ENCODE data around the gene RELA.

The RELA gene

GRCh38 chr11:65629579-65629978 is 33.1 kb downstream of the RELA start:
- peaks cover 7% of the 10 kb centered on the region; the same call in 1 of the 2 replicates for H3K36me3 ChIP-seq (ENCODE audit: insufficient read depth, low read length)
- H2AFZ ChIP-seq (ENCODE audit: low read length, unreplicated experiment): no peak overlapping the region
- H3K27ac ChIP-seq (ENCODE audit: low read depth, low read length): no peak overlapping the region
- H3K4me3 ChIP-seq (ENCODE audit: low read depth, low read length): no peak overlapping the region
- no peaks in the 10 kb centered on the region for H3K27me3 ChIP-seq (ENCODE audit: insufficient read depth, low read length)
- no peaks in the 10 kb centered on the region for H3K79me2 ChIP-seq (ENCODE audit: control insufficient read depth, insufficient read depth, low read length, unreplicated experiment)
- H3K4me1 ChIP-seq (ENCODE audit: control insufficient read depth, insufficient read depth, low read length, unreplicated experiment): no peaks in the 10 kb centered on the region

- no peaks in the 10 kb centered on the region for H3K4me1 ChIP-seq (ENCODE audit: control insufficient read depth, insufficient read depth, low read length, unreplicated experiment)
- H3K27ac ChIP-seq (ENCODE audit: low read depth, low read length): no peak overlapping the region
- peaks cover 5% of the 10 kb centered on the region; the same call in 1 of the 2 replicates for H3K36me3 ChIP-seq (ENCODE audit: insufficient read depth, low read length)
- no peaks in the 10 kb centered on the region for H3K27me3 ChIP-seq (ENCODE audit: insufficient read depth, low read length)
- no peak overlapping the region for H2AFZ ChIP-seq (ENCODE audit: low read length, unreplicated experiment)
- H3K79me2 ChIP-seq (ENCODE audit: control insufficient read depth, insufficient read depth, low read length, unreplicated experiment): no peaks in the 10 kb centered on the region
- H3K4me3 ChIP-seq (ENCODE audit: low read depth, low read length): no peak overlapping the region
Observed at GRCh38 chr11:65627202-65627601, 35.5 kb downstream of the RELA start.

- Histone ChIP-seq H3K36me3 (ENCODE audit: insufficient read depth, low read length) (peaks cover 5% of the 10 kb centered on the region; the same call in 1 of the 2 replicates), H3K27me3 (ENCODE audit: insufficient read depth, low read length) (no peaks in the 10 kb centered on the region), H3K4me3 (ENCODE audit: low read depth, low read length) (no peak overlapping the region), H3K4me1 (ENCODE audit: control insufficient read depth, insufficient read depth, low read length, unreplicated experiment) (no peaks in the 10 kb centered on the region), H3K27ac (ENCODE audit: low read depth, low read length) (no peak overlapping the region), H2AFZ (ENCODE audit: low read length, unreplicated experiment) (no peak overlapping the region), H3K79me2 (ENCODE audit: control insufficient read depth, insufficient read depth, low read length, unreplicated experiment) (no peaks in the 10 kb centered on the region)
Observed at GRCh38 chr11:65625628-65626342, 36.9 kb downstream of the RELA start.

DNA sequence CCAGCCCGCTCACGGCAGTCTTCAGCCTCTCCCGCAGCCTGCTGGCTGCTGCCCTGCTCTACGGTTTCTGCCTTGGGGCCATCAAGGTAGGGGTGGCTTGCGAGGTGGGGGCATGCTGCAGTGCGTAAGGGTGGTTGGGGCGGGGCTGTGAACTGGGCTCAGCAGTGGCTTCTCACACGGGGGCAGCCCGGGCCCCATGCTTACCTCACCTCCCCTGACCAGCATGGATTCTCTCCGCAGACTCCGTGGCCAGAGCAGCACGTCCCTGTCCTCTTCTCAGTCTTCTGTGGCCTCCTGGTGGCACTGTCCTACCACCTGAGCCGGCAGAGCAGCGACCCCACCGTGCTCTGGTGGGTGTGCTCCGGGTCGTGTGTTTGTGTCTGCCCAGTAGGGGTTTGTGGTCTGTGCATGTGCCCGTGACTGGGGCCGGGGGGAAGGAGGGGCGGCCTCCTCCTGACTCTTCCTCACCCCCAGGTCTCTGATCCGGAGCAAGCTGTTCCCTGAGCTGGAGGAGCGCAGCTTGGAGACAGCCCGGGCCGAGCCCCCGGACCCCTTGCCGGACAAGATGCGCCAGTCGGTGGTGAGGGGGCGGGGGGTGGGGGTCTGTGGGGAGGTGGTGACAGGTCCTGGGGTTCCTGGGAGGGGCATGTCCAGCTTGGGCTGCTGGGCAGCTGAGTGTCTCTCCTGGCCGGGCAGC is 37.6 kb downstream of the RELA start:
- Histone ChIP-seq H3K27ac (ENCODE audit: low read depth, low read length) (no peak overlapping the region), H3K4me3 (ENCODE audit: low read depth, low read length) (no peak overlapping the region), H2AFZ (ENCODE audit: low read length, unreplicated experiment) (no peak overlapping the region), H3K79me2 (ENCODE audit: control insufficient read depth, insufficient read depth, low read length, unreplicated experiment) (no peaks in the 10 kb centered on the region), H3K4me1 (ENCODE audit: control insufficient read depth, insufficient read depth, low read length, unreplicated experiment) (no peaks in the 10 kb centered on the region), H3K36me3 (ENCODE audit: insufficient read depth, low read length) (peaks cover 5% of the 10 kb centered on the region; the same call in 1 of the 2 replicates), H3K27me3 (ENCODE audit: insufficient read depth, low read length) (no peaks in the 10 kb centered on the region)

GRCh38 chr11:65623852-65624616 is 38.7 kb downstream of the RELA start:
- Histone ChIP-seq H2AFZ (ENCODE audit: low read length, unreplicated experiment) (no peak overlapping the region), H3K36me3 (ENCODE audit: insufficient read depth, low read length) (peaks cover 11% of the 10 kb centered on the region; the same call in 1 of the 2 replicates), H3K79me2 (ENCODE audit: control insufficient read depth, insufficient read depth, low read length, unreplicated experiment) (peaks cover 9% of the 10 kb centered on the region), H3K4me1 (ENCODE audit: control insufficient read depth, insufficient read depth, low read length, unreplicated experiment) (no peaks in the 10 kb centered on the region), H3K27me3 (ENCODE audit: insufficient read depth, low read length) (no peaks in the 10 kb centered on the region), H3K4me3 (ENCODE audit: low read depth, low read length) (no peak overlapping the region), H3K27ac (ENCODE audit: low read depth, low read length) (no peak overlapping the region)

- Histone ChIP-seq H3K4me3 (ENCODE audit: low read depth, low read length) (no peak overlapping the region), H3K27ac (ENCODE audit: low read depth, low read length) (no peak overlapping the region), H2AFZ (ENCODE audit: low read length, unreplicated experiment) (no peak overlapping the region), H3K27me3 (ENCODE audit: insufficient read depth, low read length) (no peaks in the 10 kb centered on the region), H3K36me3 (ENCODE audit: insufficient read depth, low read length) (peaks cover 8% of the 10 kb centered on the region; the same call in 1 of the 2 replicates), H3K79me2 (ENCODE audit: control insufficient read depth, insufficient read depth, low read length, unreplicated experiment) (peaks cover 18% of the 10 kb centered on the region), H3K4me1 (ENCODE audit: control insufficient read depth, insufficient read depth, low read length, unreplicated experiment) (no peaks in the 10 kb centered on the region)
Observed at GRCh38 chr11:65623177-65623576, 39.5 kb downstream of the RELA start.

- Histone ChIP-seq H3K4me3 (ENCODE audit: low read depth, low read length) (no peak overlapping the region), H3K79me2 (ENCODE audit: control insufficient read depth, insufficient read depth, low read length, unreplicated experiment) (peaks cover 30% of the 10 kb centered on the region), H3K36me3 (ENCODE audit: insufficient read depth, low read length) (peaks cover 8% of the 10 kb centered on the region; the same call in 1 of the 2 replicates), H3K27me3 (ENCODE audit: insufficient read depth, low read length) (no peaks in the 10 kb centered on the region), H3K27ac (ENCODE audit: low read depth, low read length) (no peak overlapping the region), H2AFZ (ENCODE audit: low read length, unreplicated experiment) (no peak overlapping the region), H3K4me1 (ENCODE audit: control insufficient read depth, insufficient read depth, low read length, unreplicated experiment) (peaks cover 8% of the 10 kb centered on the region)
Observed at GRCh38 chr11:65622011-65622410, 40.7 kb downstream of the RELA start.

DNA sequence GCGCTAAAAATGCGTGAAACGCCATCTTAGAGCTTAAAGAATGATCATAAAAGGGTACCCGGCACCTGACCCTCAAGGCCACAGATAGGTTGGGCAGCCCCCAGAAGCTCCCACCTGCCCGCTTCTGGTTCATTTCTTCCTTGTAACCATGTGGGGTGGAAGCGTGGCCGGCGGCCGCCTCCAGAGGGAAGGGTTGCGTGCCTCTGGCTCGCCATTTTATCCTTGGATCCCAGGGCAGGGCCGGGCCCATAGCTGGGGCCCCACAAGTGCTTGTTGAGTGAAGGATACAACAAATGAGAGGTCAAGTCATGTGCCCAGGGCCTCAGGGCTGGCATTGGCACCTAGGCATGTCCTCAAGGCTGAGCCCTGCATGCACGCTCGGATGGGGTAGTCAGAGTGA is 41.3 kb downstream of the RELA start:
- Histone ChIP-seq H3K27ac (ENCODE audit: low read depth, low read length) (no peak overlapping the region), H3K4me1 (ENCODE audit: control insufficient read depth, insufficient read depth, low read length, unreplicated experiment) (peaks cover 14% of the 10 kb centered on the region), H3K27me3 (ENCODE audit: insufficient read depth, low read length) (no peaks in the 10 kb centered on the region), H2AFZ (ENCODE audit: low read length, unreplicated experiment) (no peak overlapping the region), H3K36me3 (ENCODE audit: insufficient read depth, low read length) (peaks cover 8% of the 10 kb centered on the region; the same call in 1 of the 2 replicates), H3K79me2 (ENCODE audit: control insufficient read depth, insufficient read depth, low read length, unreplicated experiment) (peaks cover 35% of the 10 kb centered on the region), H3K4me3 (ENCODE audit: low read depth, low read length) (no peak overlapping the region)

GRCh38 chr11:65620666-65621065 is 42.0 kb downstream of the RELA start:
- peaks cover 39% of the 10 kb centered on the region for H3K79me2 ChIP-seq (ENCODE audit: control insufficient read depth, insufficient read depth, low read length, unreplicated experiment)
- H3K27ac ChIP-seq (ENCODE audit: low read depth, low read length): no peak overlapping the region
- H2AFZ ChIP-seq (ENCODE audit: low read length, unreplicated experiment): no peak overlapping the region
- peaks cover 8% of the 10 kb centered on the region; the same call in 1 of the 2 replicates for H3K36me3 ChIP-seq (ENCODE audit: insufficient read depth, low read length)
- H3K27me3 ChIP-seq (ENCODE audit: insufficient read depth, low read length): no peaks in the 10 kb centered on the region
- H3K4me1 ChIP-seq (ENCODE audit: control insufficient read depth, insufficient read depth, low read length, unreplicated experiment): peaks cover 14% of the 10 kb centered on the region
- no peak overlapping the region for H3K4me3 ChIP-seq (ENCODE audit: low read depth, low read length)

DNA sequence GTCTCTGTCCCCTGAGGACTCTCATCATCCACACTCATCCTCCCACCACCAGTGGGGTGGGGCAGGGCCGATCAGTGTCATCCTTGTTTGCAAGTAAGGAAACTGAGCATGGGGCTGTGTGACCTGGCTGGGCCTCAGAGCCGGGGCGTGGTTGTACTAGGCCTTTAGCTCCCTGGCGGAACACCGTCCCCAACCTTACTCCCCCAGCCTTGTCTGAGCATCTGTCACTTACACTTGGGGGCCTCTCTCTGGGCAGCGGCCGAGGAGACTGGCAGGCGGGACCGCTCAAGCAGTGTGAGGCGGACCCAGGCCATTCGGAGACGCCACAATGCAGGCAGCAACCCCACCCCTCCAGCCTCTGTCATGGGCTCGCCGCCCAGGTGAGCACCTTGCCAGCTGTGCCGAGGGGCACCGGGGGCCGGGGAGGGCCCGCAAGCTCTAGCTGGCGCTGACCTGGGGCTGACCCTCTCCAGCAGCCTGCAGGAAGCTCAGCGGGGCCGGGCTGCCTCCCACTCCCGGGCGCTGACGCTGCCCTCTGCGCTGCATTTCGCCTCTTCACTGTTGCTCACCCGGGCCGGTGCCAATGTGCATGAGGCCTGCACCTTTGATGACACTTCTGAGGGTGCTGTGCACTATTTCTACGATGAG is 43.3 kb downstream of the RELA start:
- Histone ChIP-seq H2AFZ (ENCODE audit: low read length, unreplicated experiment) (no peak overlapping the region), H3K4me3 (ENCODE audit: low read depth, low read length) (no peak overlapping the region), H3K27me3 (ENCODE audit: insufficient read depth, low read length) (no peaks in the 10 kb centered on the region), H3K4me1 (ENCODE audit: control insufficient read depth, insufficient read depth, low read length, unreplicated experiment) (peaks cover 14% of the 10 kb centered on the region), H3K27ac (ENCODE audit: low read depth, low read length) (no peak overlapping the region), H3K79me2 (ENCODE audit: control insufficient read depth, insufficient read depth, low read length, unreplicated experiment) (peaks cover 39% of the 10 kb centered on the region), H3K36me3 (ENCODE audit: insufficient read depth, low read length) (peaks cover 8% of the 10 kb centered on the region; the same call in 1 of the 2 replicates)
